OCI-LY1 (cell line): ENCODE results near the gene MYL3.

Source experiments
- H2AFZ ChIP-seq: fragments of 200-600 bp; sonication (generic), shearing (Covaris generic); 2 replicates; pipeline ENCODE4 v1.6.0; 2014; ENCODE audit warnings: antibody characterized with exemption, mild to moderate bottlenecking, low read length
- H3F3A ChIP-seq: fragments of 200-600 bp; sonication (generic), shearing (Covaris generic); 2 replicates; pipeline ENCODE4 v1.6.0; 2014; ENCODE audit warnings: mild to moderate bottlenecking, antibody characterized with exemption, low read length, moderate library complexity; ENCODE audit not compliant: insufficient read depth
- H3K27ac ChIP-seq: fragments of 200-600 bp; sonication (generic); 2 replicates; pipeline ENCODE4 v1.5.1; 2014; ENCODE audit warnings: low read length, mixed run types, mild to moderate bottlenecking, low read depth; ENCODE audit not compliant: poor library complexity, severe bottlenecking
- H3K27me3 ChIP-seq: fragments of 200-600 bp; sonication (generic); 2 replicates; pipeline ENCODE4 v1.6.0; 2014; ENCODE audit warnings: antibody characterized with exemption, mild to moderate bottlenecking, low read length, moderate library complexity; ENCODE audit not compliant: insufficient read depth
- H3K36me3 ChIP-seq: fragments of 200-600 bp; sonication (generic); 2 replicates; pipeline ENCODE4 v1.6.1; 2014; ENCODE audit warnings: mild to moderate bottlenecking, antibody characterized with exemption, low read length, moderate library complexity, mixed read lengths; ENCODE audit not compliant: insufficient read depth
- H3K4me1 ChIP-seq: fragments of 200-600 bp; sonication (generic); 2 replicates; pipeline ENCODE4 v1.5.1; 2014; ENCODE audit warnings: mild to moderate bottlenecking, low read length, moderate library complexity; ENCODE audit not compliant: insufficient read depth, severe bottlenecking
- H3K4me2 ChIP-seq: fragments of 200-600 bp; sonication (generic), shearing (Covaris generic); 2 replicates; pipeline ENCODE4 v1.6.1; 2014; ENCODE audit warnings: low read length
- H3K4me3 ChIP-seq: fragments of 200-600 bp; sonication (generic); 2 replicates; pipeline ENCODE4 v1.5.1; 2014; ENCODE audit warnings: low read length, low read depth, mild to moderate bottlenecking, mixed read lengths; ENCODE audit not compliant: poor library complexity, severe bottlenecking
- H3K79me2 ChIP-seq: fragments of 200-600 bp; shearing (Covaris generic); 2 replicates; pipeline ENCODE4 v1.6.1; 2016; ENCODE audit warnings: mixed run types, low read length, mixed read lengths; ENCODE audit not compliant: insufficient read depth
- H3K9ac ChIP-seq: fragments of 200-600 bp; sonication (generic), shearing (Covaris generic); 2 replicates; pipeline ENCODE4 v1.6.1; 2014; ENCODE audit warnings: mild to moderate bottlenecking, low read length, mixed read lengths
- H3K9me2 ChIP-seq: fragments of 200-600 bp; sonication (generic), shearing (Covaris generic); 2 replicates; pipeline ENCODE4 v1.6.1; 2014; ENCODE audit warnings: low read depth, mild to moderate bottlenecking, low read length, mixed read lengths
- H3K9me3 ChIP-seq: fragments of 200-600 bp; shearing (Covaris generic); 2 replicates; pipeline ENCODE4 v1.6.1; 2014; ENCODE audit warnings: low read length, mixed read lengths
- H4K20me1 ChIP-seq: fragments of 200-600 bp; sonication (generic), shearing (Covaris generic); 2 replicates; pipeline ENCODE4 v1.6.0; 2016; ENCODE audit warnings: mild to moderate bottlenecking, low read length; ENCODE audit not compliant: insufficient read depth
- EZH2 ChIP-seq: fragments of 200-600 bp; sonication (generic), shearing (Covaris generic); IDR thresholded peaks from 2 replicates; pipeline ENCODE4 v1.8.0; 2017; ENCODE audit warnings: borderline replicate concordance, mixed run types, mild to moderate bottlenecking, antibody characterized with exemption, low read length, moderate library complexity, mixed read lengths
- TF ChIP-seq, protein P1 (sequence below): fragments of 200-600 bp; sonication (generic), shearing (Covaris generic); IDR thresholded peaks from 2 replicates; pipeline ENCODE4 v1.5.1; 2017; ENCODE audit warnings: mild to moderate bottlenecking, antibody characterized with exemption, low read length, moderate library complexity, mixed read lengths

Gene MYL3

DNA sequence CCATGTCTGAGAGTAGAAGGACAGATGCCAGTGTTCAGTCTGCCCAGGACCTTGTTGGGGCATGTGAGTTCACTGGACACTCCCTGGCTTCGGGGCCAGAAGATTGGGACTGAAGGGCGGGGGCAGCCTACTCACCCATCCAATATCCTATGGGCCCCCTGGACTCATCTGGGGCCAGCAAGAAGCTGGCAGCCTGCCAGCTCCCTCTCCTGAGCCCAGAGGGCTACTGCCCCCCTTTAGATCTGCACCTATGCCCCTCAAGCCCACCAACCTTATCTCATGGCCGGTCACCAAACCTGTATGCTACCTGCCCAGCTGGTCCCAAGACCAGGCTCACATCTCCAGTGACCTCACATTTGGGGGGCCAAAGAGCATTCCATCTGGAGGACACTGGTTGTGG lies 22.4 kb upstream of the MYL3 start:
- no peak overlapping the region for H2AFZ ChIP-seq
- H3K9ac ChIP-seq: no peak overlapping the region
- H3K9me3 ChIP-seq: no peaks in the 10 kb centered on the region
- no peaks in the 10 kb centered on the region for H4K20me1 ChIP-seq
- H3K4me2 ChIP-seq: no peak overlapping the region
- no peaks in the 10 kb centered on the region for H3F3A ChIP-seq
- H3K27me3 ChIP-seq: 0 out of 2 replicates have a peak, but pooled peaks cover 6% of the 10 kb centered on the region
- H3K79me2 ChIP-seq: no peaks in the 10 kb centered on the region
- H3K27ac ChIP-seq: no peak overlapping the region
- TF ChIP-seq, protein P1, sequence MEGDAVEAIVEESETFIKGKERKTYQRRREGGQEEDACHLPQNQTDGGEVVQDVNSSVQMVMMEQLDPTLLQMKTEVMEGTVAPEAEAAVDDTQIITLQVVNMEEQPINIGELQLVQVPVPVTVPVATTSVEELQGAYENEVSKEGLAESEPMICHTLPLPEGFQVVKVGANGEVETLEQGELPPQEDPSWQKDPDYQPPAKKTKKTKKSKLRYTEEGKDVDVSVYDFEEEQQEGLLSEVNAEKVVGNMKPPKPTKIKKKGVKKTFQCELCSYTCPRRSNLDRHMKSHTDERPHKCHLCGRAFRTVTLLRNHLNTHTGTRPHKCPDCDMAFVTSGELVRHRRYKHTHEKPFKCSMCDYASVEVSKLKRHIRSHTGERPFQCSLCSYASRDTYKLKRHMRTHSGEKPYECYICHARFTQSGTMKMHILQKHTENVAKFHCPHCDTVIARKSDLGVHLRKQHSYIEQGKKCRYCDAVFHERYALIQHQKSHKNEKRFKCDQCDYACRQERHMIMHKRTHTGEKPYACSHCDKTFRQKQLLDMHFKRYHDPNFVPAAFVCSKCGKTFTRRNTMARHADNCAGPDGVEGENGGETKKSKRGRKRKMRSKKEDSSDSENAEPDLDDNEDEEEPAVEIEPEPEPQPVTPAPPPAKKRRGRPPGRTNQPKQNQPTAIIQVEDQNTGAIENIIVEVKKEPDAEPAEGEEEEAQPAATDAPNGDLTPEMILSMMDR: no peak
- TF ChIP-seq EZH2: no peak
- no peak overlapping the region for H3K4me3 ChIP-seq
- H3K4me1 ChIP-seq: peaks cover 6% of the 10 kb centered on the region
- H3K9me2 ChIP-seq: no peaks in the 10 kb centered on the region
- no peaks in the 10 kb centered on the region for H3K36me3 ChIP-seq

DNA sequence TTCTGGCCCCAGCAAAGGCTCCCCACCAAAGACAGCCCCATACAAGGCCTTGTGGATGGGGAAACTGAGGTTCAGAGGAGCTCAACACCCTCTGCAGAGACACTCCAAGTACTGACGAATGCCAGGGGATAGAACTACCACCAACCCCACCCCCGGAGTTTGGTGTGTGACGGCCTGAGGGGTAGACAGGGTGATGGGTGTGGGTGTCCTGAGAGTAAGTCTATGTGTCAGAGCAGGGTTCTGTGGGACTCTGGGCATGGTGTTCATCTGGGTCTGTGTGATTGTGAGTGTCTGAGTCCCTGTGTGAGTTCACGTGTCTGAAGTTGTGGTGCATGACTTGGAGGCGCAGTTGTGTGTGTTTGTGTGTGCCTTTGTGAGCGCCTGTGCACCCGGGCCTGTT lies 21.7 kb upstream of the MYL3 start:
- H3F3A ChIP-seq: no peaks in the 10 kb centered on the region
- 0 out of 2 replicates have a peak, but pooled peaks cover 6% of the 10 kb centered on the region for H3K27me3 ChIP-seq
- no peak overlapping the region for H3K27ac ChIP-seq
- H2AFZ ChIP-seq: no peak overlapping the region
- peaks cover 6% of the 10 kb centered on the region for H3K4me1 ChIP-seq
- no peak overlapping the region for H3K9ac ChIP-seq
- TF ChIP-seq, protein P1: no peak
- no peak for TF ChIP-seq EZH2
- H3K79me2 ChIP-seq: no peaks in the 10 kb centered on the region
- no peaks in the 10 kb centered on the region for H3K36me3 ChIP-seq
- H3K9me2 ChIP-seq: no peaks in the 10 kb centered on the region
- H3K9me3 ChIP-seq: no peaks in the 10 kb centered on the region
- H3K4me2 ChIP-seq: no peak overlapping the region
- H3K4me3 ChIP-seq: no peak overlapping the region
- H4K20me1 ChIP-seq: no peaks in the 10 kb centered on the region

GRCh38 chr3:46884427-46884826 lies 21.2 kb upstream of the MYL3 start:
- H3K27me3 ChIP-seq: 0 out of 2 replicates have a peak, but pooled peaks cover 6% of the 10 kb centered on the region
- H3K9ac ChIP-seq: no peak overlapping the region
- no peak overlapping the region for H3K4me3 ChIP-seq
- no peak for TF ChIP-seq EZH2
- TF ChIP-seq, protein P1: no peak
- H4K20me1 ChIP-seq: no peaks in the 10 kb centered on the region
- no peaks in the 10 kb centered on the region for H3K36me3 ChIP-seq
- no peaks in the 10 kb centered on the region for H3F3A ChIP-seq
- H3K79me2 ChIP-seq: no peaks in the 10 kb centered on the region
- H3K27ac ChIP-seq: no peak overlapping the region
- no peak overlapping the region for H2AFZ ChIP-seq
- peaks cover 6% of the 10 kb centered on the region for H3K4me1 ChIP-seq
- no peaks in the 10 kb centered on the region for H3K9me2 ChIP-seq
- no peak overlapping the region for H3K4me2 ChIP-seq
- no peaks in the 10 kb centered on the region for H3K9me3 ChIP-seq
